HFFc6 (cell line): Measurements from ENCODE around the gene STMP1. TPM values are rescaled to one million over a fixed set of nuclear protein-coding genes. Genes with fewer than 3 reads are reported as not detected.

Experiments
- DNase-seq: peaks from one replicate; pipeline ENCODE4 v3.0.0-alpha.2; 2018
- H3K27ac Mint-ChIP-seq: 2 replicates; pipeline ENCODE4 v1.8.0; 2020; ENCODE audit warnings: mild to moderate bottlenecking, mixed read lengths
- H3K27me3 Mint-ChIP-seq: 2 replicates; pipeline ENCODE4 v1.8.0; 2021; ENCODE audit warnings: mild to moderate bottlenecking, moderate library complexity, mixed read lengths; ENCODE audit not compliant: insufficient read depth
- H3K36me3 Mint-ChIP-seq: 2 replicates; pipeline ENCODE4 v1.8.0; 2021; ENCODE audit warnings: low read depth, mixed read lengths
- H3K4me1 Mint-ChIP-seq: 2 replicates; pipeline ENCODE4 v1.8.0; 2020; ENCODE audit warnings: low read depth, mixed read lengths
- H3K4me3 Mint-ChIP-seq: 2 replicates; pipeline ENCODE4 v1.8.0; 2020; ENCODE audit warnings: mild to moderate bottlenecking, moderate library complexity, mixed read lengths
- H3K9me3 Mint-ChIP-seq: 2 replicates; pipeline ENCODE4 v1.8.0; 2020; ENCODE audit warnings: mild to moderate bottlenecking, mixed read lengths
- total RNA-seq, 6 experiments: library from RNA; stranded (reverse); fragmentation: NEBNext Ultra II Directional; extraction: Animal tissue kit (Norgen Biotek cat#: 25700); gene quantifications; 2 replicates in 1 of 6; 3 replicates in 5 of 6; pipeline ENCODE4 v1.2.3, GENCODE V29; 2021
- TF ChIP-seq, protein P1 (sequence below): fragments of 200-600 bp; sonication (generic); IDR thresholded peaks from 2 replicates; pipeline ENCODE4 v1.5.0; 2021; ENCODE audit warnings: antibody characterized with exemption, mild to moderate bottlenecking

The STMP1 gene
- total RNA-seq, 6 experiments from 2014 or later: 40.0 to 58.1 (median 51.7) TPM

DNA sequence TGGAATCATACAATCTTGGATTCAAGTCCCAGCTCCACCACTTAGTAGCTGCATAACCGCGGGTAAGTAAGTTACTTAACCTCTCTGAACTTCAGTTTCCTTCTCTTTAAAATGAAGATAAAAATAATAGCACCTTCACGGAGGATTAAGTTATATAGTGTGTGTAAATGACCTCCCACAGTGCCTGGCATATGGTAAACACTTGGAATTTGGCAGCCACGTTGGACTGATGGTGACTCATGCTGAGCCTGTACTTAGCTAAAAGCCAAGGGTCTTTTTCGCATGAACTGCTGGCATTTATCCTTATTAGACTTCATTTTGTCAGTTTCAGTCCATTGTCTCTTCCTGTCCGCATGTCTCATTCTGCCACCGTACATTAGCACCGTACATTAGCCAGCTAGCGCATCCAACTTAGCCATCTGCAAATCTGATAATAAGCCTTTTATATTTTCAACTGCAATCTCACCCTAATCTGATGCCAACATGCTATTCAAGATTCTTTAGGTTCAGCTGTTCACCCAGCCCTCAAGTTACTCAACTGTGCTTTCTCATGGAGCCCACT lies 54.4 kb downstream of the STMP1 start:
- peaks cover 25% of the 10 kb centered on the region for H3K4me1 Mint-ChIP-seq
- no peaks in the 10 kb centered on the region for H3K9me3 Mint-ChIP-seq
- TF ChIP-seq, protein P1, sequence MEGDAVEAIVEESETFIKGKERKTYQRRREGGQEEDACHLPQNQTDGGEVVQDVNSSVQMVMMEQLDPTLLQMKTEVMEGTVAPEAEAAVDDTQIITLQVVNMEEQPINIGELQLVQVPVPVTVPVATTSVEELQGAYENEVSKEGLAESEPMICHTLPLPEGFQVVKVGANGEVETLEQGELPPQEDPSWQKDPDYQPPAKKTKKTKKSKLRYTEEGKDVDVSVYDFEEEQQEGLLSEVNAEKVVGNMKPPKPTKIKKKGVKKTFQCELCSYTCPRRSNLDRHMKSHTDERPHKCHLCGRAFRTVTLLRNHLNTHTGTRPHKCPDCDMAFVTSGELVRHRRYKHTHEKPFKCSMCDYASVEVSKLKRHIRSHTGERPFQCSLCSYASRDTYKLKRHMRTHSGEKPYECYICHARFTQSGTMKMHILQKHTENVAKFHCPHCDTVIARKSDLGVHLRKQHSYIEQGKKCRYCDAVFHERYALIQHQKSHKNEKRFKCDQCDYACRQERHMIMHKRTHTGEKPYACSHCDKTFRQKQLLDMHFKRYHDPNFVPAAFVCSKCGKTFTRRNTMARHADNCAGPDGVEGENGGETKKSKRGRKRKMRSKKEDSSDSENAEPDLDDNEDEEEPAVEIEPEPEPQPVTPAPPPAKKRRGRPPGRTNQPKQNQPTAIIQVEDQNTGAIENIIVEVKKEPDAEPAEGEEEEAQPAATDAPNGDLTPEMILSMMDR: no peak
- peaks cover 7% of the 10 kb centered on the region; the same call in 1 of the 2 replicates for H3K36me3 Mint-ChIP-seq
- H3K4me3 Mint-ChIP-seq: peak overlapping the region; percentile 16; the same call in 1 of the 2 replicates
- DNase-seq: peak; percentile 71
- peaks cover 2% of the 10 kb centered on the region for H3K27me3 Mint-ChIP-seq
- peak overlapping the region; percentile 59 for H3K27ac Mint-ChIP-seq

DNA sequence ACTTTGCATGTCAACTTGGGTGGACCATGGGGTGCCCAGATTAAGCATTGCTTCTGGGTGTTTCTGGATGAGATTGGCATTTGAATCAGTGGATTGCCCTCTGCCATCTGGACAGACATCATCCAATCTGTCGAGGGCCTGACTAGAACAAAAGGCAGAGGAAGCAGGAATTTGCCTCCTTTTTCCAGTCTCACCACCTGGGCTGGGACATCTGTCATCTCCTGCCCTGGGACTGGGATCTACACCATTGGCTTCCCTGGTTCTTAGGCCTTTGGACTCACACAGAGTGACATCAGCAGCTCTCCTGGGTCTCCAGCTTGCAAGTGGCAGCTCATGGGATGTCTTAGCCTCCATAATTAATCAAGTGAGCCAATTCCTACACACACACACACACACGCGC lies 55.4 kb downstream of the STMP1 start:
- DNase-seq: no peak
- TF ChIP-seq, protein P1: no peak
- Mint-ChIP-seq H3K36me3 (peaks cover 7% of the 10 kb centered on the region; the same call in 1 of the 2 replicates), H3K9me3 (no peaks in the 10 kb centered on the region), H3K27ac (no peak overlapping the region), H3K27me3 (peaks cover 2% of the 10 kb centered on the region), H3K4me1 (peaks cover 18% of the 10 kb centered on the region), H3K4me3 (no peak overlapping the region)

DNA sequence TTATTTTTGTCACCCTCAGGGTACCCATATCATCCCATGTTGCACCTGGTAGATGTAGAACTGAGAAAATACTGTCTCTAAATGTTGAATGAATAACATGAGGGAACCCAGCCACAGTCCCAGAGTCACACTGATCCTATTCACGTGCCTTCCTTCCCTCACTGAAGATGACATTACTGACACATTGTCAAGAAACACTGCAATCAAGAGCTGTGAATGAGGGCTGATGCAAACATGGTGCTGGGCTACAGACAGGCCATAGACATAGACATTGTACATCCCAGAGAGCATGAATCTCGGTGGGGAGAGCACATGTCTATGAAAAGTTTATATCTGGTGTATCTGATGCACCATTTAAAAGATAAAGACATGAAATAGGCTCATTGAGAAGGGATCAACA lies 55.9 kb downstream of the STMP1 start:
- TF ChIP-seq, protein P1: no peak
- DNase-seq: no peak
- H3K4me3 Mint-ChIP-seq: no peak overlapping the region
- H3K27me3 Mint-ChIP-seq: peaks cover 2% of the 10 kb centered on the region
- peaks cover 18% of the 10 kb centered on the region for H3K4me1 Mint-ChIP-seq
- peaks cover 7% of the 10 kb centered on the region; the same call in 1 of the 2 replicates for H3K36me3 Mint-ChIP-seq
- H3K27ac Mint-ChIP-seq: no peak overlapping the region
- H3K9me3 Mint-ChIP-seq: no peaks in the 10 kb centered on the region

DNA sequence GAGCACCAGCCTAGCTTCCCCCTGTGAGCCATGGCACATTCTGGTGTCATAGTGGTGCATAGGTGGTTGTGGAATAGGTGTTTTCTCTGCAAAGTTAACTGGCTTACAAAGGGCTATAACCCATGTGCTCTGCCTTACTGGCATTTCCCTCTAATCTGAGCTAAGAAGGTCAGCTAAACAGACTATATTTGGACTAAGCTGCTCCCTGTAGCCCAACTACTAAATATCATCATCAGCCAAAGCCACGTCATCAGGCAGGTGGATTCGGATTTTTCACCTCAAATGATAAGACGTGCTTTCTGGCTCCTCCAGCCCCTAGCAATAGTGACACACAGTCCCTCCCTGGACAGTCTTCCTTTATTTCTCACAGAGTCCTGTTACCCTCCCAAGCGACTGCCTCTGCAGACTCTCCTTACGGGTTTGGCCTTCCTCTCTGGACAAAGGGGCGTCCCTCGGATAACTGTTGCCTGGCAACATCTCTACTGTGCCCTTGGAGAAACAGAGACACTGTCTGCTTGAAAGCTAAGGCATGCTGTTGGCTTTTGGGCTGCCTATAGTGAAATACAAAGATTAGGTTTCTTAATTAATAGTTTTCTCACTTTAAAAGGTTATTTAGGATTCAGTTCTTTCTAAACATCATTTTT lies 56.6 kb downstream of the STMP1 start:
- Mint-ChIP-seq H3K4me1 (peaks cover 23% of the 10 kb centered on the region), H3K27me3 (peaks cover 2% of the 10 kb centered on the region), H3K9me3 (no peaks in the 10 kb centered on the region), H3K27ac (no peak overlapping the region), H3K36me3 (peaks cover 12% of the 10 kb centered on the region; the same call in 1 of the 2 replicates), H3K4me3 (no peak overlapping the region)
- TF ChIP-seq, protein P1: no peak
- DNase-seq: no peak

DNA sequence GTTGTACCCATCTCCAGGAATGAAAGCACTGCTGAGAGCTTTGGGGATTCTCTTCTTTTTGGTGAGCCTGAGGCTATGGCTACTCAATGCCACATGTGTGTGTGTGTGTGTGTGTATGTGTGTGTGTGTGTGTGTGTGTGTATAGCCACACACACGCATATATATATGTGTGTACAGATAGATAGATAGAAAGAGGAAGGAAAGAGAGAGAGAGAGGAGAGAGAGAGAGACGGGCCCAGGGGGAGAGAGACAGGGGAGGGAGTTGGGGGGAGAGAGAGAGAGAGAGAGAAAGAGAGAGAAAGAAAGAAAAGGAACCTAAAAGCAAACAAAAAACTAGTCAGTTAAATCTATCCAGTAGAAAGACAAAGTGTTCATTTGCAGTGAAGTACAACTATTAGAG lies 57.4 kb downstream of the STMP1 start:
- no peak for DNase-seq
- peaks cover 2% of the 10 kb centered on the region for H3K27me3 Mint-ChIP-seq
- H3K4me1 Mint-ChIP-seq: peaks cover 26% of the 10 kb centered on the region
- H3K9me3 Mint-ChIP-seq: no peaks in the 10 kb centered on the region
- peaks cover 14% of the 10 kb centered on the region; the same call in 1 of the 2 replicates for H3K36me3 Mint-ChIP-seq
- TF ChIP-seq, protein P1: no peak
- no peak overlapping the region for H3K4me3 Mint-ChIP-seq
- H3K27ac Mint-ChIP-seq: no peak overlapping the region
